Limb (tissue), 2 donors: ENCODE measurements around the gene C16orf46.

ENCODE experiments used
- DNase-seq, 2 donors: peaks; one replicate each; pipeline ENCODE4 v3.0.0-alpha.2; 2016; ENCODE audit errors: extremely low spot score in 2 of 2

The C16orf46 gene

GRCh38 chr16:81076566-81077075 is 417 bp downstream of the C16orf46 start:
- peak in 1 of 2 donors; percentile 90 for DNase-seq

GRCh38 chr16:81073560-81074330 is 3.3 kb downstream of the C16orf46 start:
- no peak for DNase-seq

- DNase-seq, result no peak
Observed at GRCh38 chr16:81071805-81072204, 5.2 kb downstream of the C16orf46 start.

- no peak for DNase-seq
Observed at GRCh38 chr16:81070979-81071378, 6.1 kb downstream of the C16orf46 start.

- no peak for DNase-seq
Observed at GRCh38 chr16:81069063-81069462, 8.0 kb downstream of the C16orf46 start.

GRCh38 chr16:81067166-81067565 is 9.9 kb downstream of the C16orf46 start:
- DNase-seq, result no peak

GRCh38 chr16:81066681-81067080 is 10.4 kb downstream of the C16orf46 start:
- no peak for DNase-seq

GRCh38 chr16:81061871-81062608 is 15.0 kb downstream of the C16orf46 start:
- peak in 1 of 2 donors; percentile 35 for DNase-seq

GRCh38 chr16:81061307-81061640 is 15.8 kb downstream of the C16orf46 start:
- no peak for DNase-seq

- no peak for DNase-seq
Observed at GRCh38 chr16:81060576-81061306, 16.3 kb downstream of the C16orf46 start.

GRCh38 chr16:81053761-81054160 is 23.3 kb downstream of the C16orf46 start:
- no peak for DNase-seq

GRCh38 chr16:81042821-81043220 is 34.2 kb downstream of the C16orf46 start:
- DNase-seq, result no peak

- no peak for DNase-seq
Observed at GRCh38 chr16:81041696-81042095, 35.3 kb downstream of the C16orf46 start.

GRCh38 chr16:81040842-81041241 is 36.2 kb downstream of the C16orf46 start:
- no peak for DNase-seq

- no peak for DNase-seq
Observed at GRCh38 chr16:81040131-81040530, 36.9 kb downstream of the C16orf46 start.

GRCh38 chr16:81036751-81037350 is 40.2 kb downstream of the C16orf46 start:
- DNase-seq, result no peak

- peak in 1 of 2 donors; percentile 63 for DNase-seq
Observed at GRCh38 chr16:81035975-81036750, 40.9 kb downstream of the C16orf46 start.

- peak; percentile 91 to 93 for DNase-seq
Observed at GRCh38 chr16:81035398-81035974, 41.6 kb downstream of the C16orf46 start, which contains the start of gene ATMIN. TSS of gene ATMIN (plus strand) at chr16:81035842. CDS start at chr16:81035871, 29 bp downstream.

- DNase-seq, result no peak
Observed at GRCh38 chr16:81029930-81030604, 47.0 kb downstream of the C16orf46 start.

- no peak for DNase-seq
Observed at GRCh38 chr16:81026429-81026828, 50.6 kb downstream of the C16orf46 start.
